ENCODE measurements around the gene AHDC1. TPM values are rescaled to one million over a fixed set of nuclear protein-coding genes. Genes with fewer than 3 reads are reported as not detected.

The AHDC1 gene
- total and polyA plus RNA-seq, 2 donors (not counting 3 experiments of a cell fraction or from before 2014, with no cell fraction given): 7.0 to 32.1 TPM

GRCh38 chr1:27542463-27543273, 61.3 kb downstream of the AHDC1 start:
- peak; percentile 38 for FAIRE-seq
- BruUV-seq (replicated peaks): no TSS peak
- dilution Hi-C loops (cut with MboI; ENCODE audit: extremely low pct_ligation_motif_present, low sequenced_read_pairs): no loop called here

More at GRCh38 chr1:27542463-27543273, 61.3 kb downstream of the AHDC1 start:
- Histone ChIP-seq H3K27me3 (ENCODE audit: control insufficient read depth in 2 of 2, insufficient read depth in 2 of 2, low read length in 2 of 2) (no peaks in the 10 kb centered on the region), H3K4me2 (ENCODE audit: insufficient read depth, low read length) (no peak overlapping the region), H4K20me1 (replicated peaks; ENCODE audit: control insufficient read depth, extremely low read depth, insufficient read depth, low read length) (no peaks in the 10 kb centered on the region), H3K27ac (ENCODE audit: insufficient read depth, low read depth, low read length) (no peak overlapping the region), H3K9me3 (replicated peaks; ENCODE audit: control insufficient read depth, insufficient read depth, low read length) (no peaks in the 10 kb centered on the region), H3K4me3 (replicated peaks in 1 of 3; ENCODE audit: insufficient read depth in 1 of 3, low read depth in 1 of 3, low read length in 3 of 3) (no peak overlapping the region), H3K36me3 (ENCODE audit: control insufficient read depth in 2 of 2, extremely low read depth in 1 of 2, insufficient read depth in 2 of 2, low read length in 2 of 2) (peaks cover 0 to 19% of the 10 kb centered on the region in 2 experiments), H2AFZ (ENCODE audit: low read depth, low read length) (no peak overlapping the region), H3K4me1 (ENCODE audit: control insufficient read depth, extremely low read depth, insufficient read depth, low read length) (peaks cover 9% of the 10 kb centered on the region), H3K9ac (replicated peaks; ENCODE audit: extremely low read depth, insufficient read depth, low read length) (no peak overlapping the region), H3K79me2 (ENCODE audit: control insufficient read depth, insufficient read depth, low read length) (no peaks in the 10 kb centered on the region), H3K9me1 (replicated peaks; ENCODE audit: control insufficient read depth, extremely low read depth, insufficient read depth, low read length) (no peaks in the 10 kb centered on the region)
- intact Hi-C loops (cut with micrococcal nuclease): no loop called here
- CTCF ChIA-PET: interaction anchor here (1.0 to 2.6 kb wide), 2 partner anchors 10 to 14 kb away, joined by 4 to 16 read pairs; no protein-coding TSS in a partner anchor
- no peak for TF ChIP-seq MYC (IDR thresholded peaks at IDR 0.05; ENCODE audit: low read depth, low read length)
- no peak for TF ChIP-seq EZH2 (IDR thresholded peaks at IDR 0.05; ENCODE audit: borderline replicate concordance, low read depth, low read length, severe bottlenecking)
- TF ChIP-seq MAX (IDR thresholded peaks at IDR 0.05; ENCODE audit: insufficient read depth, insufficient read length): no peak
- peak; percentile 37 for TF ChIP-seq JUN (IDR thresholded peaks at IDR 0.05; ENCODE audit: borderline replicate concordance, insufficient read depth, insufficient read length, low read depth)
- no peak for TF ChIP-seq GATA2 (IDR thresholded peaks at IDR 0.05; ENCODE audit: insufficient read depth, insufficient read length, low read depth, low read length)
- TF ChIP-seq POLR2A (IDR thresholded peaks at IDR 0.05; ENCODE audit: low read depth, low read length): no peak
- no peak for TF ChIP-seq POLR2AphosphoS5 (IDR thresholded peaks at IDR 0.05; ENCODE audit: insufficient read depth, low read depth, low read length)
- TF ChIP-seq CTCF (IDR thresholded peaks at IDR 0.05; ENCODE audit: extremely low read depth in 1 of 2, insufficient read depth in 1 of 2, low read depth in 1 of 2, low read length in 2 of 2): no peak
- TF ChIP-seq FOS (IDR thresholded peaks at IDR 0.05; ENCODE audit: borderline replicate concordance, insufficient read depth, low read length): peak; percentile 42
- POLR2A ChIA-PET: no interaction called here
- DNase-seq (ENCODE audit: low read depth, low spot score): peak; percentile 17
